Keratinocyte (primary cell): ENCODE measurements around the gene WNT8A.

Source experiments
- EZH2 ChIP-seq: IDR thresholded peaks from one replicate; pipeline ENCODE4 v1.6.1; 2012; ENCODE audit warnings: inconsistent platforms, mild to moderate bottlenecking, low read length, moderate library complexity
- TF ChIP-seq, protein P1 (sequence below), 3 experiments: IDR thresholded peaks in 1 of 3; conservative IDR thresholded peaks in 1 of 3; optimal IDR thresholded peaks in 1 of 3; 2 replicates in 2 of 3; 3 replicates in 1 of 3; pipeline versions ENCODE3 to v1.5.1; 2011; ENCODE audit warnings: low read length in 3 of 3, mild to moderate bottlenecking in 3 of 3, moderate library complexity in 2 of 3, control low read depth in 1 of 3, inconsistent platforms in 1 of 3; ENCODE audit not compliant: insufficient read depth in 2 of 3; ENCODE audit errors: extremely low read depth in 1 of 3

DNA sequence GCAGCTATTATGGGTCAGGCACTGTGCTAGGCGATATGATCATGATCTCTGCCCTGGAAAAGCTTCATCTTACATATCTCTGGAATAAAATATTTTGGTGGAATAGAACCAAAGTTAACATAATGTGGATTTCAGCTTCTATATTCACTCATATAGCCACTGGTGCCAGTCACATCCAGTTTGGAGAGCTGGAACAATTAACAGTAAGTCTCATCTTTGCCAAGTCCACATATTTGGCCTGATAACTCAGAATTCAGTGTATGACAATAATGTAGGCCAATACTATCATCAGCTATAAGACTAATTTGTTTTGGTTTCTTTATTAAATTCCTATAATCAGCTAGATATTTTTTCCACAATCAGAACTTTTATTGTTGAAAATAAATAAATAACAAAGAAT lies 45.0 kb upstream of the WNT8A start:
- no peak for TF ChIP-seq EZH2
- TF ChIP-seq, protein P1, sequence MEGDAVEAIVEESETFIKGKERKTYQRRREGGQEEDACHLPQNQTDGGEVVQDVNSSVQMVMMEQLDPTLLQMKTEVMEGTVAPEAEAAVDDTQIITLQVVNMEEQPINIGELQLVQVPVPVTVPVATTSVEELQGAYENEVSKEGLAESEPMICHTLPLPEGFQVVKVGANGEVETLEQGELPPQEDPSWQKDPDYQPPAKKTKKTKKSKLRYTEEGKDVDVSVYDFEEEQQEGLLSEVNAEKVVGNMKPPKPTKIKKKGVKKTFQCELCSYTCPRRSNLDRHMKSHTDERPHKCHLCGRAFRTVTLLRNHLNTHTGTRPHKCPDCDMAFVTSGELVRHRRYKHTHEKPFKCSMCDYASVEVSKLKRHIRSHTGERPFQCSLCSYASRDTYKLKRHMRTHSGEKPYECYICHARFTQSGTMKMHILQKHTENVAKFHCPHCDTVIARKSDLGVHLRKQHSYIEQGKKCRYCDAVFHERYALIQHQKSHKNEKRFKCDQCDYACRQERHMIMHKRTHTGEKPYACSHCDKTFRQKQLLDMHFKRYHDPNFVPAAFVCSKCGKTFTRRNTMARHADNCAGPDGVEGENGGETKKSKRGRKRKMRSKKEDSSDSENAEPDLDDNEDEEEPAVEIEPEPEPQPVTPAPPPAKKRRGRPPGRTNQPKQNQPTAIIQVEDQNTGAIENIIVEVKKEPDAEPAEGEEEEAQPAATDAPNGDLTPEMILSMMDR (optimal IDR thresholded peaks at IDR 0.05 in 1 of 3, IDR thresholded peaks at IDR 0.05 in 1 of 3, conservative IDR thresholded peaks at IDR 0.05 in 1 of 3; ENCODE audit: extremely low read depth in 1 of 3, insufficient read depth in 2 of 3, low read length in 3 of 3): no peak
